IMR-90 (cell line): ENCODE results near the gene FYCO1. TPM values are rescaled to one million over a fixed set of nuclear protein-coding genes. Genes with fewer than 3 reads are reported as not detected.

Experiments
- ATAC-seq: fragments of 200-7000 bp; cut with Tn5 transposase; 2 replicates; pipeline ENCODE4 v1.9.1; 2020; ENCODE audit warnings: low read depth, mild to moderate bottlenecking, moderate library complexity
- BruUV-seq: library from RNA; stranded (reverse); fragments of 400-500 nt; replicated peaks from 2 replicates; lab custom pipeline; 2021; lab: Mats Ljungman, UMichigan
- CTCF ChIA-PET: fragments of 300-600 bp; formaldehyde crosslinking; extraction: SDS; loops from one replicate; lab custom pipeline; 2021; ENCODE audit warnings: antibody characterized with exemption; lab: Yijun Ruan, JAX
- POLR2A ChIA-PET: fragments of 300-600 bp; sonication (Branson Sonifier 250); formaldehyde crosslinking; loops from one replicate; lab custom pipeline; 2022; ENCODE audit warnings: antibody characterized with exemption; ENCODE audit not compliant: unreplicated experiment; lab: Charles Lee
- DNase-seq: peaks from one replicate; pipeline ENCODE4 v3.0.0; 2013
- H2AFZ ChIP-seq: replicated peaks from 2 replicates; pipeline ENCODE3; 2013; ENCODE audit warnings: low read length, mild to moderate bottlenecking; ENCODE audit not compliant: poor library complexity
- H2AK5ac ChIP-seq: 2 replicates; pipeline ENCODE4 v1.6.1; 2013; ENCODE audit warnings: low read depth, low read length, inconsistent platforms
- H2AK9ac ChIP-seq: replicated peaks from 2 replicates; pipeline ENCODE3; 2013; ENCODE audit warnings: mild to moderate bottlenecking, low read depth, low read length, moderate library complexity; ENCODE audit not compliant: poor library complexity
- H2BK120ac ChIP-seq: 2 replicates; pipeline ENCODE4 v1.6.1; 2013; ENCODE audit warnings: low read depth, low read length, inconsistent platforms
- H2BK15ac ChIP-seq: 3 replicates; pipeline ENCODE4 v1.6.1; 2013; ENCODE audit warnings: low read depth, low read length, inconsistent platforms
- H2BK20ac ChIP-seq: 2 replicates; pipeline ENCODE4 v1.6.1; 2013; ENCODE audit warnings: low read depth, mild to moderate bottlenecking, inconsistent platforms, low read length, moderate library complexity
- H2BK5ac ChIP-seq: 2 replicates; pipeline ENCODE4 v1.6.1; 2013; ENCODE audit warnings: mild to moderate bottlenecking, low read depth, low read length, inconsistent platforms; ENCODE audit not compliant: poor library complexity, severe bottlenecking
- H3K14ac ChIP-seq: replicated peaks from 2 replicates; pipeline ENCODE4 v1.6.1; 2013; ENCODE audit warnings: low read depth, low read length, inconsistent platforms
- H3K18ac ChIP-seq: 2 replicates; pipeline ENCODE4 v1.6.1; 2013; ENCODE audit warnings: low read depth, low read length, control low read depth
- H3K23ac ChIP-seq: 2 replicates; pipeline ENCODE4 v1.6.1; 2013; ENCODE audit warnings: low read depth, low read length, inconsistent platforms
- H3K27ac ChIP-seq: 2 replicates; pipeline ENCODE4 v1.5.1; 2013; ENCODE audit warnings: mild to moderate bottlenecking, control low read depth, low read length; ENCODE audit not compliant: insufficient read depth
- H3K27me3 ChIP-seq: 2 replicates; pipeline ENCODE4 v1.6.1; 2013; ENCODE audit warnings: low read length; ENCODE audit not compliant: control insufficient read depth, insufficient read depth
- H3K36me3 ChIP-seq: 2 replicates; pipeline ENCODE4 v1.6.1; 2013; ENCODE audit warnings: low read length, mixed read lengths; ENCODE audit not compliant: control insufficient read depth, insufficient read depth
- H3K4ac ChIP-seq: 2 replicates; pipeline ENCODE4 v1.6.1; 2013; ENCODE audit warnings: low read depth, low read length, inconsistent platforms
- H3K4me1 ChIP-seq: 2 replicates; pipeline ENCODE4 v1.6.1; 2013; ENCODE audit warnings: low read length, mixed read lengths; ENCODE audit not compliant: control insufficient read depth, insufficient read depth
- H3K4me2 ChIP-seq: 2 replicates; pipeline ENCODE4 v1.6.1; 2013; ENCODE audit warnings: low read depth, mild to moderate bottlenecking, control low read depth, low read length, moderate library complexity
- H3K4me3 ChIP-seq: 2 replicates; pipeline ENCODE4 v1.5.1; 2013; ENCODE audit warnings: low read depth, mild to moderate bottlenecking, control low read depth, low read length, moderate library complexity; ENCODE audit not compliant: insufficient read depth
- H3K56ac ChIP-seq: 2 replicates; pipeline ENCODE4 v1.6.1; 2013; ENCODE audit warnings: low read length, inconsistent platforms; ENCODE audit not compliant: insufficient read depth; ENCODE audit errors: extremely low read depth
- H3K79me1 ChIP-seq, 2 experiments: 2 replicates each; pipeline ENCODE4 v1.6.1; 2013; ENCODE audit warnings: low read length in 2 of 2, inconsistent platforms in 1 of 2, low read depth in 1 of 2
- H3K9ac ChIP-seq: 2 replicates; pipeline ENCODE4 v1.6.1; 2013; ENCODE audit warnings: low read depth, low read length, control low read depth
- H3K9me1 ChIP-seq: 2 replicates; pipeline ENCODE4 v1.6.1; 2013; ENCODE audit warnings: low read length, inconsistent platforms; ENCODE audit not compliant: insufficient read depth
- H3K9me3 ChIP-seq: 2 replicates; pipeline ENCODE4 v1.6.1; 2013; ENCODE audit warnings: low read length; ENCODE audit not compliant: control insufficient read depth, insufficient read depth
- H4K20me1 ChIP-seq: 2 replicates; pipeline ENCODE4 v1.6.1; 2013; ENCODE audit warnings: low read length, inconsistent platforms; ENCODE audit not compliant: insufficient read depth
- H4K5ac ChIP-seq: 2 replicates; pipeline ENCODE4 v1.6.1; 2013; ENCODE audit warnings: mild to moderate bottlenecking, low read depth, low read length, control low read depth
- H4K8ac ChIP-seq, 2 experiments: 2 replicates each; pipeline ENCODE4 v1.6.1; 2013; ENCODE audit warnings: low read depth in 2 of 2, low read length in 2 of 2, control low read depth in 1 of 2, inconsistent platforms in 1 of 2
- H4K91ac ChIP-seq: 2 replicates; pipeline ENCODE4 v1.6.1; 2013; ENCODE audit warnings: low read depth, low read length, inconsistent platforms; ENCODE audit not compliant: insufficient read depth
- CHD1 ChIP-seq: IDR thresholded peaks from 2 replicates; pipeline ENCODE4 v1.6.1; 2012; ENCODE audit warnings: low read depth, low read length, improper control_type of control experiment
- FOS ChIP-seq: fragments of 150-350 bp; IDR thresholded peaks from 2 replicates; pipeline ENCODE4 v1.6.1; 2016; ENCODE audit warnings: low read depth, low read length
- MAZ ChIP-seq: IDR thresholded peaks from 2 replicates; pipeline ENCODE4 v1.6.1; 2012; ENCODE audit warnings: low read depth, mild to moderate bottlenecking, low read length, improper control_type of control experiment, moderate library complexity, borderline replicate concordance
- MXI1 ChIP-seq: IDR thresholded peaks from 2 replicates; pipeline ENCODE4 v1.6.1; 2012; ENCODE audit warnings: low read depth, mild to moderate bottlenecking, low read length, moderate library complexity, borderline replicate concordance
- NFE2L2 ChIP-seq: fragments of 150-350 bp; IDR thresholded peaks from 2 replicates; pipeline ENCODE4 v1.6.1; 2016; ENCODE audit warnings: low read depth, mild to moderate bottlenecking, low read length
- RFX5 ChIP-seq: IDR thresholded peaks from 2 replicates; pipeline ENCODE4 v1.8.0; 2012; ENCODE audit warnings: low read depth, mild to moderate bottlenecking, low read length, moderate library complexity
- SMC3 ChIP-seq: fragments of 150-350 bp; IDR thresholded peaks from 2 replicates; pipeline ENCODE4 v1.6.1; 2016; ENCODE audit warnings: low read depth, mild to moderate bottlenecking, antibody characterized with exemption, low read length, moderate library complexity
- WGBS, 2 experiments: methylation state at CpG; one replicate each; pipeline versions ENCODE4 v1.1.5 to v1.1.7; 2013; ENCODE audit warnings: missing lambda C conversion rate in 2 of 2; ENCODE audit not compliant: insufficient read length in 1 of 2; ENCODE audit errors: extremely low coverage in 2 of 2; 5-methylcytosine and 5-hydroxymethylcytosine counted together
- dilution Hi-C: fragments of 300-500 bp; cut with HindIII; formaldehyde crosslinking; loops from one replicate; pipeline ENCODE4 v1.14.3; 2018; ENCODE audit warnings: low sequenced_read_pairs; ENCODE audit not compliant: unreplicated experiment
- in situ Hi-C: fragments of 300-500 bp; cut with MboI; formaldehyde crosslinking; loops from 3 replicates; pipeline ENCODE4 v1.14.3; 2019; ENCODE audit warnings: low sequenced_read_pairs, inconsistent platforms, mixed read lengths
- intact Hi-C: fragments of 100-400 bp; cut with micrococcal nuclease; formaldehyde crosslinking; loops from 2 replicates; pipeline ENCODE4 v1.10.0; 2022
- polyA plus RNA-seq, 3 experiments: library from polyadenylated mRNA; depleted of rRNA; stranded (reverse); fragments of >200 nt; gene quantifications; 2 replicates each; pipeline ENCODE4 v1.2.3, GENCODE V29; 2012; ENCODE audit warnings: low replicate concordance in 1 of 3
- total RNA-seq: library from RNA; depleted of rRNA; stranded (reverse); fragments of >200 nt; gene quantifications from 2 replicates; pipeline ENCODE4 v1.2.3, GENCODE V29; 2012
- TF ChIP-seq, protein P1 (sequence below): conservative IDR thresholded peaks from 2 replicates; pipeline ENCODE4 v1.5.1; 2012; ENCODE audit warnings: mild to moderate bottlenecking, low read depth, low read length, improper control_type of control experiment
- TF ChIP-seq, protein P2 (sequence below): fragments of 150-350 bp; IDR thresholded peaks from 2 replicates; pipeline ENCODE4 v1.6.1; 2017; ENCODE audit warnings: mild to moderate bottlenecking, antibody characterized with exemption, low read length, low read depth

The FYCO1 gene
- total and polyA plus RNA-seq, 2 of the 4 experiments (the other 2 are of a cell fraction) = 13.7 to 20.1 TPM

DNA sequence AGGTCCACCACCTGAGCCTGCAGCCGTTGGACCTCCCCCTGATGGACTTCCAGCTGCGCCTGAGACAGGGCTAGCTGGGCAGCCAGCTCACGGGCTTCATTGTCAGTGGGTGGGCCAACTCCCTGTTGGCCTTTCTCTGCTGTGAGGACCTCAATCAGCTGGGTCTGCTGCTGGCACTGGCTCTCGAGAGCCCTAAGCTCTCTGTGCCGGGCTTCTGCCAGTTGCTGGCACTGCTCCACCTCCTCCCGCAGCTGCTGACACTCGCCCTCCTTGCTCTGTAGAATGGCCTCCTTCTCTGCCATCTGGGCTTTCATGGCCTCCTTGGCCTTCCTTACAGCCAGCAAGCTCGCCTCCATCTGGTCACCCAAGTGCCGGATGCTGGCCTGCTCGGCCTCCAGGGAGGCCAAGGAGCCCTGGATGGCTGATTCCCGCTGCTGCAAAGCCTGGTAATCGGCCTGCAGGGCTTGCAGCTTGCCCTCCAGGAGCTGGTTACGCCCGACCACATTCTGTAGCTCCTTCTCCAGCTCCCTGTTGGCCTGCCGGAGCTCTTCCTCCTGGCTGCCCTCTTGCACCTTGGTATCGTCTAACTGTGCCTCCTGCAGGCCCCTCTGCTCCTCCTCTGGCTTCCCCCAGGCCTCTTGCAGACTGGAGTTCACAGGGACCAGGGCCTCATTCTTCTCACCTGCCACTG is 28.5 kb downstream of the FYCO1 start:
- TF ChIP-seq RFX5 (no peak), MAZ (no peak), MXI1 (no peak), FOS (no peak), NFE2L2 (no peak), CHD1 (no peak), SMC3 (no peak)
- TF ChIP-seq, protein P1, sequence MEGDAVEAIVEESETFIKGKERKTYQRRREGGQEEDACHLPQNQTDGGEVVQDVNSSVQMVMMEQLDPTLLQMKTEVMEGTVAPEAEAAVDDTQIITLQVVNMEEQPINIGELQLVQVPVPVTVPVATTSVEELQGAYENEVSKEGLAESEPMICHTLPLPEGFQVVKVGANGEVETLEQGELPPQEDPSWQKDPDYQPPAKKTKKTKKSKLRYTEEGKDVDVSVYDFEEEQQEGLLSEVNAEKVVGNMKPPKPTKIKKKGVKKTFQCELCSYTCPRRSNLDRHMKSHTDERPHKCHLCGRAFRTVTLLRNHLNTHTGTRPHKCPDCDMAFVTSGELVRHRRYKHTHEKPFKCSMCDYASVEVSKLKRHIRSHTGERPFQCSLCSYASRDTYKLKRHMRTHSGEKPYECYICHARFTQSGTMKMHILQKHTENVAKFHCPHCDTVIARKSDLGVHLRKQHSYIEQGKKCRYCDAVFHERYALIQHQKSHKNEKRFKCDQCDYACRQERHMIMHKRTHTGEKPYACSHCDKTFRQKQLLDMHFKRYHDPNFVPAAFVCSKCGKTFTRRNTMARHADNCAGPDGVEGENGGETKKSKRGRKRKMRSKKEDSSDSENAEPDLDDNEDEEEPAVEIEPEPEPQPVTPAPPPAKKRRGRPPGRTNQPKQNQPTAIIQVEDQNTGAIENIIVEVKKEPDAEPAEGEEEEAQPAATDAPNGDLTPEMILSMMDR = no peak
- TF ChIP-seq, protein P2, sequence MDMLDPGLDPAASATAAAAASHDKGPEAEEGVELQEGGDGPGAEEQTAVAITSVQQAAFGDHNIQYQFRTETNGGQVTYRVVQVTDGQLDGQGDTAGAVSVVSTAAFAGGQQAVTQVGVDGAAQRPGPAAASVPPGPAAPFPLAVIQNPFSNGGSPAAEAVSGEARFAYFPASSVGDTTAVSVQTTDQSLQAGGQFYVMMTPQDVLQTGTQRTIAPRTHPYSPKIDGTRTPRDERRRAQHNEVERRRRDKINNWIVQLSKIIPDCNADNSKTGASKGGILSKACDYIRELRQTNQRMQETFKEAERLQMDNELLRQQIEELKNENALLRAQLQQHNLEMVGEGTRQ = no peak
- Histone ChIP-seq H3K27ac (no peak overlapping the region), H2AK9ac (no peak overlapping the region), H3K4me1 (peaks cover 4% of the 10 kb centered on the region), H3K27me3 (no peaks in the 10 kb centered on the region), H4K5ac (no peak overlapping the region), H3K4me2 (no peak overlapping the region), H3K23ac (no peak overlapping the region), H3K4ac (no peak overlapping the region), H3K9me3 (no peaks in the 10 kb centered on the region), H4K8ac (no peak overlapping the region), H3K4me3 (no peak overlapping the region), H3K79me1 (peaks cover 0 to 3% of the 10 kb centered on the region in 2 experiments; a peak in 1 of 4 replicates), H3K14ac (no peak overlapping the region), H2BK5ac (no peak overlapping the region), H2BK20ac (no peak overlapping the region), H3K9ac (no peak overlapping the region), H2AFZ (no peak overlapping the region), H2BK120ac (no peak overlapping the region), H4K91ac (no peak overlapping the region), H2BK15ac (no peak overlapping the region), H3K56ac (no peak overlapping the region), H2AK5ac (no peak overlapping the region), H3K9me1 (peaks cover 10% of the 10 kb centered on the region), H3K18ac (no peak overlapping the region), H4K20me1 (peaks cover 7% of the 10 kb centered on the region; the same call in 1 of the 2 replicates), H3K36me3 (peaks cover 58% of the 10 kb centered on the region)
- ATAC-seq = no peak
- dilution Hi-C loops (no loop called here), in situ Hi-C loops (no loop called here), intact Hi-C loops (no loop called here)
- BruUV-seq = no TSS peak
- ChIA-PET CTCF (interaction anchor here (0.6 to 2.4 kb wide), 2 partner anchors 109 to 233 kb away, joined by 4 to 9 read pairs; no protein-coding TSS in a partner anchor), POLR2A (no interaction called here)
- WGBS, 2 experiments = 90% methylated on average over 13 of the region's 16 CpGs; no CpG with 5 or more reads in 1 of the 2 experiments
- no peak for DNase-seq
